SK-N-SH (cell line): ENCODE results near the gene NEU3. TPM values are rescaled to one million over a fixed set of nuclear protein-coding genes. Genes with fewer than 3 reads are reported as not detected.
A peak's percentile ranks its signal among the peaks of the same experiment; 100 is the strongest.

Experiments used
- CTCF ChIA-PET: fragments of 300-600, 350-600 bp; formaldehyde crosslinking; extraction: SDS; loops from one replicate; lab custom pipeline; 2021; lab: Yijun Ruan, JAX
- POLR2A ChIA-PET: fragments of 350-600 bp; sonication (Branson Sonifier 250); formaldehyde crosslinking; extraction: SDS; loops from one replicate; lab custom pipeline; 2020; ENCODE audit warnings: antibody characterized with exemption, inconsistent platforms; lab: Yijun Ruan, JAX
- DNase-seq: peaks from one replicate; pipeline ENCODE4 v3.0.0; 2012
- H2AFZ ChIP-seq: fragments of 200-600 bp; sonication (generic); 2 replicates; pipeline ENCODE4 v1.8.1; 2016; ENCODE audit warnings: antibody characterized with exemption, mild to moderate bottlenecking, low read depth
- H3F3A ChIP-seq: fragments of 200-600 bp; sonication (generic); replicated peaks from 2 replicates; pipeline ENCODE3; 2016; ENCODE audit warnings: antibody characterized with exemption, mild to moderate bottlenecking; ENCODE audit not compliant: insufficient read depth
- H3K27ac ChIP-seq, 2 experiments: fragments of 200-500 bp in 1 of 2; fragments of 200-600 bp in 1 of 2; sonication (Bioruptor generic) in 1 of 2; sonication (generic), shearing (Covaris generic) in 1 of 2; 2 replicates each; pipeline versions ENCODE4 v1.5.1 to v1.6.1; 2014 to 2016; ENCODE audit warnings: low read depth in 2 of 2, inconsistent platforms in 1 of 2, low read length in 1 of 2, mild to moderate bottlenecking in 1 of 2, mixed read lengths in 1 of 2
- H3K27me3 ChIP-seq: fragments of 200-600 bp; sonication (generic), shearing (Covaris generic); 2 replicates; pipeline ENCODE4 v1.6.1; 2016; ENCODE audit warnings: mixed run types; ENCODE audit not compliant: insufficient read depth
- H3K36me3 ChIP-seq, 2 experiments: fragments of 200-500 bp in 1 of 2; fragments of 200-600 bp in 1 of 2; sonication (Bioruptor generic) in 1 of 2; sonication (generic) in 1 of 2; replicated peaks in 1 of 2; 2 replicates each; pipeline versions ENCODE3 to v1.5.1; 2014 to 2016; ENCODE audit warnings: low read length in 1 of 2, mild to moderate bottlenecking in 1 of 2; ENCODE audit not compliant: insufficient read depth in 2 of 2, control insufficient read depth in 1 of 2
- H3K4me1 ChIP-seq, 2 experiments: fragments of 200-500 bp in 1 of 2; fragments of 200-600 bp in 1 of 2; sonication (Bioruptor generic) in 1 of 2; sonication (generic), shearing (Covaris generic) in 1 of 2; 2 replicates each; pipeline versions ENCODE4 v1.5.1 to v1.6.1; 2014 to 2016; ENCODE audit warnings: low read depth in 1 of 2, low read length in 1 of 2, mixed run types in 1 of 2; ENCODE audit not compliant: insufficient read depth in 2 of 2, control insufficient read depth in 1 of 2
- H3K4me2 ChIP-seq: fragments of 200-600 bp; sonication (generic), shearing (Covaris generic); 2 replicates; pipeline ENCODE4 v1.6.1; 2017; ENCODE audit warnings: mixed run types
- H3K4me3 ChIP-seq, 2 experiments: fragments of 200-500 bp in 1 of 2; fragments of 200-600 bp in 1 of 2; sonication (Bioruptor generic) in 1 of 2; sonication (generic), shearing (Covaris generic) in 1 of 2; 2 replicates each; pipeline versions ENCODE4 v1.5.1 to v1.8.1; 2014 to 2016; ENCODE audit warnings: low read depth in 2 of 2, inconsistent platforms in 1 of 2, low read length in 1 of 2, mild to moderate bottlenecking in 1 of 2, mixed read lengths in 1 of 2, moderate library complexity in 1 of 2
- H3K79me2 ChIP-seq: fragments of 200-600 bp; sonication (generic); 2 replicates; pipeline ENCODE4 v1.8.1; 2017; ENCODE audit warnings: mild to moderate bottlenecking; ENCODE audit not compliant: insufficient read depth
- H3K9ac ChIP-seq: fragments of 200-600 bp; sonication (generic); 2 replicates; pipeline ENCODE4 v1.6.1; 2017; ENCODE audit warnings: mixed run types
- H3K9me2 ChIP-seq: fragments of 200-600 bp; sonication (generic); 2 replicates; pipeline ENCODE4 v1.6.1; 2017; ENCODE audit warnings: mixed run types
- H3K9me3 ChIP-seq: fragments of 200-600 bp; sonication (generic); 2 replicates; pipeline ENCODE4 v1.6.1; 2017; ENCODE audit warnings: mixed run types, mild to moderate bottlenecking, moderate library complexity
- H4K20me1 ChIP-seq: fragments of 200-600 bp; sonication (generic); 2 replicates; pipeline ENCODE4 v1.6.1; 2017; ENCODE audit warnings: mild to moderate bottlenecking, mixed run types; ENCODE audit not compliant: insufficient read depth
- CHD2 ChIP-seq: fragments of 150-350 bp; IDR thresholded peaks from 2 replicates; pipeline ENCODE4 v1.6.1; 2018; ENCODE audit warnings: low read length; ENCODE audit not compliant: partially characterized antibody
- CTCF ChIP-seq: fragments of 200-600 bp; sonication (generic); IDR thresholded peaks from 2 replicates; pipeline ENCODE4 v1.6.1; 2017; ENCODE audit warnings: antibody characterized with exemption, mild to moderate bottlenecking, moderate library complexity
- EP300 ChIP-seq, 2 experiments: IDR thresholded peaks; 2 replicates each; pipeline versions ENCODE4 v1.4.0 to v1.6.1; 2012; ENCODE audit warnings: borderline replicate concordance in 1 of 2, low read depth in 1 of 2, low read length in 1 of 2
- EZH2phosphoT487 ChIP-seq: fragments of 200-600 bp; sonication (generic); IDR thresholded peaks from 2 replicates; pipeline ENCODE4 v1.6.1; 2017; ENCODE audit warnings: low read depth, mixed run types, mild to moderate bottlenecking, antibody characterized with exemption, moderate library complexity, borderline replicate concordance
- FOXM1 ChIP-seq: IDR thresholded peaks from 2 replicates; pipeline ENCODE4 v1.4.0; 2012; ENCODE audit warnings: low read depth, mild to moderate bottlenecking
- GABPA ChIP-seq: IDR thresholded peaks from 2 replicates; pipeline ENCODE4 v1.4.0; 2012; ENCODE audit warnings: low read depth, mild to moderate bottlenecking
- GATA2 ChIP-seq: sonication (generic); formaldehyde crosslinking; IDR thresholded peaks from 2 replicates; pipeline ENCODE4 v1.5.0; 2020; ENCODE audit warnings: mild to moderate bottlenecking, missing genetic modification reagents
- IRF3 ChIP-seq: fragments of 150-350 bp; IDR thresholded peaks from 2 replicates; pipeline ENCODE4 v1.6.1; 2016; ENCODE audit warnings: mild to moderate bottlenecking, low read depth, low read length
- MAX ChIP-seq: IDR thresholded peaks from 2 replicates; pipeline ENCODE4 v1.4.0; 2012; ENCODE audit warnings: low read depth
- MEF2A ChIP-seq: IDR thresholded peaks from 2 replicates; pipeline ENCODE4 v1.4.0; 2012; ENCODE audit warnings: low read depth, borderline replicate concordance
- MXI1 ChIP-seq: IDR thresholded peaks from 2 replicates; pipeline ENCODE4 v1.6.1; 2012; ENCODE audit warnings: mild to moderate bottlenecking, low read depth, low read length, improper control_type of control experiment
- POLR2AphosphoS5 ChIP-seq: IDR thresholded peaks from 2 replicates; pipeline ENCODE4 v1.6.1; 2012; ENCODE audit warnings: low read depth, low read length
- RCOR1 ChIP-seq: fragments of 150-350 bp; IDR thresholded peaks from 2 replicates; pipeline ENCODE4 v1.6.1; 2017; ENCODE audit warnings: antibody characterized with exemption, low read length
- REST ChIP-seq: IDR thresholded peaks from 2 replicates; pipeline ENCODE4 v1.6.1; 2012; ENCODE audit warnings: mild to moderate bottlenecking, low read depth, low read length, moderate library complexity
- SIN3A ChIP-seq: IDR thresholded peaks from 2 replicates; pipeline ENCODE4 v1.6.1; 2012; ENCODE audit warnings: low read depth, mild to moderate bottlenecking, low read length, moderate library complexity, borderline replicate concordance
- TAF1 ChIP-seq: IDR thresholded peaks from 2 replicates; pipeline ENCODE4 v1.6.1; 2012; ENCODE audit warnings: low read depth, mild to moderate bottlenecking, low read length, moderate library complexity, borderline replicate concordance
- TEAD4 ChIP-seq: IDR thresholded peaks from 2 replicates; pipeline ENCODE4 v1.4.0; 2012; ENCODE audit warnings: mild to moderate bottlenecking, borderline replicate concordance; ENCODE audit not compliant: insufficient read depth
- USF2 ChIP-seq: fragments of 150-350 bp; IDR thresholded peaks from 2 replicates; pipeline ENCODE4 v1.6.1; 2017; ENCODE audit warnings: antibody characterized with exemption, low read length, low read depth, borderline replicate concordance
- YY1 ChIP-seq: IDR thresholded peaks from 2 replicates; pipeline ENCODE4 v1.4.0; 2012; ENCODE audit warnings: low read depth, mild to moderate bottlenecking
- ZBTB33 ChIP-seq: IDR thresholded peaks from 2 replicates; pipeline ENCODE4 v1.4.0; 2012; ENCODE audit warnings: low read depth, borderline replicate concordance
- WGBS: methylation state at CpG from one replicate; pipeline ENCODE4 v1.1.6; 2017; ENCODE audit warnings: low lambda C conversion rate; 5-methylcytosine and 5-hydroxymethylcytosine counted together
- polyA plus RNA-seq, 3 experiments: library from polyadenylated mRNA; depleted of rRNA; stranded (reverse); fragments of >200 nt; gene quantifications; 2 replicates each; pipeline ENCODE4 v1.2.3, GENCODE V29; 2012

The NEU3 gene
- polyA plus RNA-seq, 1 of the 3 experiments (the other 2 are of a cell fraction): 5.7 TPM

- 98% methylated on average over 5 of the region's 5 CpGs for WGBS
- Histone ChIP-seq H3K4me1 (peaks cover 0 to 31% of the 10 kb centered on the region in 2 experiments), H3K9me2 (no peaks in the 10 kb centered on the region), H3K9ac (peak overlapping the region; percentile 60; the same call in 1 of the 2 replicates), H3F3A (peaks cover 40% of the 10 kb centered on the region), H3K4me3 (no peak overlapping the region), H3K27ac (peak overlapping the region in 1 of 2 experiments; percentile 94; a peak in 2 of 4 replicates), H4K20me1 (no peaks in the 10 kb centered on the region), H3K27me3 (no peaks in the 10 kb centered on the region), H3K4me2 (peak overlapping the region; percentile 60), H3K9me3 (no peaks in the 10 kb centered on the region), H3K36me3 (peaks cover 40 to 49% of the 10 kb centered on the region in 2 experiments), H3K79me2 (peaks cover 50% of the 10 kb centered on the region), H2AFZ (no peak overlapping the region)
- no peak for DNase-seq
- CTCF ChIA-PET: interaction anchor here (1.6 to 4.6 kb wide), 3 partner anchors 13 to 306 kb away, joined by 3 to 42 read pairs (median 17); no protein-coding TSS in a partner anchor
- POLR2A ChIA-PET: no interaction called here
- TF ChIP-seq SIN3A: no peak
- TF ChIP-seq USF2: no peak
- no peak for TF ChIP-seq GABPA
- TF ChIP-seq TEAD4: no peak
- TF ChIP-seq CHD2: no peak
- TF ChIP-seq IRF3: no peak
- TF ChIP-seq EZH2phosphoT487: no peak
- no peak for TF ChIP-seq ZBTB33
- TF ChIP-seq MXI1: no peak
- no peak for TF ChIP-seq YY1
- no peak for TF ChIP-seq RCOR1
- no peak for TF ChIP-seq CTCF
- no peak for TF ChIP-seq MEF2A
- TF ChIP-seq MAX: no peak
- no peak for TF ChIP-seq REST
- TF ChIP-seq GATA2 (CRISPR knock-in tag): no peak
- no peak for TF ChIP-seq TAF1
- no peak for TF ChIP-seq FOXM1
- TF ChIP-seq EP300 (IDR thresholded peaks at IDR 0.05; ENCODE audit: borderline replicate concordance in 1 of 2, low read depth in 1 of 2, low read length in 1 of 2): no peak
- no peak for TF ChIP-seq POLR2AphosphoS5
These were observed 46.5 kb upstream of the NEU3 start for GRCh38 chr11:74942073-74942759.
